ENCODE measurements around the gene PCDHB6.

DNA sequence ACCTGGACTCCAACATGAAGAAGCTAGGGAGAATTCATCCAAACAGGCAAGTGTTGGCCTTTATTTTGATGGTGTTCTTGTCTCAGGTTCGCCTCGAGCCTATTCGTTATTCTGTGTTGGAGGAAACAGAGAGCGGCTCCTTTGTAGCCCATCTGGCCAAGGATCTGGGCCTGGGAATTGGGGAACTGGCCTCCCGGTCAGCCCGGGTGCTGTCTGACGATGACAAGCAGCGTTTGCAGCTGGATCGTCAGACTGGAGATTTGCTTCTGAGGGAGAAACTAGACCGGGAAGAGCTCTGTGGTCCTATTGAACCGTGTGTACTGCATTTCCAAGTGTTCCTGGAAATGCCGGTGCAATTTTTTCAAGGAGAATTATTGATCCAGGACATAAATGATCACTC, 27.9 kb upstream of the PCDHB6 start:
- no peak for TF ChIP-seq EZH2 (optimal IDR thresholded peaks at IDR 0.05; ENCODE audit: low read depth, low read length)
- TF ChIP-seq, protein P1, sequence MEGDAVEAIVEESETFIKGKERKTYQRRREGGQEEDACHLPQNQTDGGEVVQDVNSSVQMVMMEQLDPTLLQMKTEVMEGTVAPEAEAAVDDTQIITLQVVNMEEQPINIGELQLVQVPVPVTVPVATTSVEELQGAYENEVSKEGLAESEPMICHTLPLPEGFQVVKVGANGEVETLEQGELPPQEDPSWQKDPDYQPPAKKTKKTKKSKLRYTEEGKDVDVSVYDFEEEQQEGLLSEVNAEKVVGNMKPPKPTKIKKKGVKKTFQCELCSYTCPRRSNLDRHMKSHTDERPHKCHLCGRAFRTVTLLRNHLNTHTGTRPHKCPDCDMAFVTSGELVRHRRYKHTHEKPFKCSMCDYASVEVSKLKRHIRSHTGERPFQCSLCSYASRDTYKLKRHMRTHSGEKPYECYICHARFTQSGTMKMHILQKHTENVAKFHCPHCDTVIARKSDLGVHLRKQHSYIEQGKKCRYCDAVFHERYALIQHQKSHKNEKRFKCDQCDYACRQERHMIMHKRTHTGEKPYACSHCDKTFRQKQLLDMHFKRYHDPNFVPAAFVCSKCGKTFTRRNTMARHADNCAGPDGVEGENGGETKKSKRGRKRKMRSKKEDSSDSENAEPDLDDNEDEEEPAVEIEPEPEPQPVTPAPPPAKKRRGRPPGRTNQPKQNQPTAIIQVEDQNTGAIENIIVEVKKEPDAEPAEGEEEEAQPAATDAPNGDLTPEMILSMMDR (IDR thresholded peaks at IDR 0.05; ENCODE audit: low read length) = no peak

Measured in MM.1S (cell line).